ENCODE data around the gene CORT.
"Not testable (repeated sequence)": the region's sequence is repeated elsewhere in the genome, so short reads cannot be mapped to it uniquely, and the experiment has no call there.

Gene CORT

DNA sequence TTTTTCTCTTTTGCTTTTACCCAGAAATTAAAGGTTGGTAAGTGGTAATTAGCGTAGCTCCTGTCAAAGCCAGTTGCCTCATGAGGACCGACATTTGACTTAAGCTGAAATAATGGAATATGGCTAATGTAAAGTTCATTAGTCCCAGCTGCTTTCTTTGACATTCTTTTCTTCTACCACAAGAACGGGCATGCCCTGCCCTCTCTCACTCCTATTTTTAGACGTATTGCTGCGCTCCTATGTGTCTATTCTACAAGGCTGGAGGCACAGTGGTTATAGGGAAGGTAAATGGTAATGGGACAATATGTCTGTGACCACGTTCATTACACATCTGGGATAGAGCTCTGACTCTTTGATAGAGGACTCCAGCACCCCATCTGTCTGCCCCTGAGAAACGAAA lies 6.8 kb downstream of the CORT start:
- ChIA-PET CTCF (interaction anchor here (0.6 to 1.3 kb wide), 4 partner anchors 26 to 247 kb away, joined by 3 to 5 read pairs (median 3); partner anchors contain the start of genes CENPS and KIF1B), POLR2A (interaction anchor here (0.5 kb wide), 1 partner anchor 799 kb away, joined by 10 read pairs; no protein-coding TSS in a partner anchor)
- DNase-seq (ENCODE audit: extremely low spot score), result no peak
- no peak for TF ChIP-seq CTCF (IDR thresholded peaks at IDR 0.05; ENCODE audit: control extremely low read depth, extremely low read depth, low read depth, missing control alignments)

GRCh38 chr1:10457462-10457861 lies 7.6 kb downstream of the CORT start:
- CTCF ChIA-PET, result interaction anchor here (1.2 to 1.6 kb wide), 2 partner anchors 26 to 37 kb away, joined by 3 to 6 read pairs; no protein-coding TSS in a partner anchor
- POLR2A ChIA-PET, result not testable (repeated sequence)

GRCh38 chr1:10457875-10458274 lies 8.0 kb downstream of the CORT start:
- no peak for DNase-seq (ENCODE audit: extremely low spot score)
- POLR2A ChIA-PET, result no interaction called here
- CTCF ChIA-PET, result interaction anchor here (1.2 to 1.6 kb wide), 2 partner anchors 27 to 37 kb away, joined by 3 to 6 read pairs; no protein-coding TSS in a partner anchor
- no peak for TF ChIP-seq CTCF (IDR thresholded peaks at IDR 0.05; ENCODE audit: control extremely low read depth, extremely low read depth, low read depth, missing control alignments)

More at GRCh38 chr1:10457462-10457861, 7.6 kb downstream of the CORT start:
- not testable (repeated sequence) for DNase-seq (ENCODE audit: extremely low spot score)

DNA sequence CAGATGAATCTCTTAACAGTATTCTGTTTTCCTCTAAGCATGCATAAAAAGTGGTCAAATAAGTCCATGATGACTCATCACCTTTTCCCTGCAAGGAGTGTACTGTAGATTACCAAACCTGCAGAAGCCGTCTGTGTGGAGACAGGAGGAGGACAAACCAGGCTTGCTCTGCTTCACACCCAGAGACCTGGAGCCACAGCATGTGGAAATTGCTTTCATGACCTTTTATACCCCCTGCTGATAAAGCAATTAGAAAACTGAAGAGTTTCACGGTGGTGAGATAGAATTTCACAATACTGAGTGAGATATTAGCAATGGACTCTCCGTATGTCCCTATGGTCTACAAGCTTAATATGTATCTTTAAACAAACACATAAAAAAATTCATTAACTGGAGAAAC lies 9.4 kb downstream of the CORT start:
- no peak for TF ChIP-seq CTCF (IDR thresholded peaks at IDR 0.05; ENCODE audit: control extremely low read depth, extremely low read depth, low read depth, missing control alignments)
- POLR2A ChIA-PET, result no interaction called here
- CTCF ChIA-PET, result interaction anchor here (1.5 kb wide), 1 partner anchor 29 kb away, joined by 3 read pairs; the partner anchor contains the start of gene CENPS
- DNase-seq (ENCODE audit: extremely low spot score), result no peak

GRCh38 chr1:10467078-10467477 lies 17.2 kb downstream of the CORT start:
- DNase-seq (ENCODE audit: extremely low spot score), result no peak
- CTCF ChIA-PET, result interaction anchor here (0.7 kb wide), 1 partner anchor 27 kb away, joined by 3 read pairs; no protein-coding TSS in a partner anchor
- POLR2A ChIA-PET, result no interaction called here
- TF ChIP-seq CTCF (IDR thresholded peaks at IDR 0.05; ENCODE audit: control extremely low read depth, extremely low read depth, low read depth, missing control alignments), result no peak

DNA sequence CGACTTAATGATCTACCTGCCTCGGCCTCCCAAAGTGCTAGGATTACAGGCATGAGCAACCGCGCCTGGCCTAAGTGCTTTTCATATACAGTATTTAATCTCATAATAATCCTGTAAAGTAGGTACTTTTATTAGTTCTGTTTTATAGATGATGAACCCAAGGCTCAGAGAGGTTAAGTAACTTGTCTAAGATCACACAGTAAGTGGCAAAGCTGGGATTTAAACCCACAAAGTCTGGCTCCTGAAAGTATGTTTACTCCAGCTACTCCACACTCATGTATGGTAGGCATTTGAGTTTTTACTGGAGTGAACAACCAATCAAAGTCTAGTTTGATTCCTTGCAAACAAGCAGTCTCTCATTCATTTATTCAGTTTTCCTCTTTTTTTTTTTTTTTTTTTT lies 20.2 kb downstream of the CORT start:
- DNase-seq (ENCODE audit: extremely low spot score), result no peak
- POLR2A ChIA-PET, result no interaction called here
- CTCF ChIA-PET, result no interaction called here
- TF ChIP-seq CTCF (IDR thresholded peaks at IDR 0.05; ENCODE audit: control extremely low read depth, extremely low read depth, low read depth, missing control alignments), result no peak

DNA sequence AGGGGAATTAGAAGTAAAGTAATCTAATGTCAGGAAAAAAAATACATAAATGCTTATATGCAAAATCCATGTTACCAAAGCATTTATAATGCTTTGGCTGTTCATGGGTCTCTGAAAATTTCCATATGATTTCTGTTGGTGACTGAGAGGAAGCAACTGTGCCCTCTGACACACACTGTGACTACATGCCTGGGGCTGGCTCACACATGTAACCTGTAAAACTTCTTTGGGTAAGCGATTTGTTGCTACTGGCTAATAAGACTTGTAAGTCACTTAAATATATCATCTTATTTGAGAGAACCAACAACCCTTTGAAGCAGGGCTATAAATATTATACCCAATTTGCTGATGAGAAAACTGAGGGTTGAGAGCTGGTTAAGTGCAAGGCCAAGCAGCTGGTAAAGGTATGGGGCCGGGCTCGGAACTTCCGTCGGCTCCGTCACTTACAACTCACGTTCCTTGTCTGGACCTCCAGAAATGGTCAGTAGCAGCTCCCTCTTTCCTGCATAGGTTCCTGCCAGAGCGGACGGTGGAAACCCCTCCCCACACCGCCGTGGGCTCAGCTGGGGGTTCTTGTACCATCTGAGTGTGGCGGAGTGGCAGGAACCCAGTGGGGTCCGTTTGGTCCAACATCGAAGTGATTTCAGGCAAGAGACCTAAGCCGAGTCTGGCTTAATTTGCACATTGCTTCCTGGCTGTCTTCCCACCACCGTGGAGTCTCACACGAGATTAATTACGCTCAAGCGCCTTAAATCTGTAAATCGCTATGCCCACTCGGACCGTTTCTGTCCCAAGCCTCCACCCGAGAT lies 21.8 kb downstream of the CORT start:
- POLR2A ChIA-PET, result interaction anchor here (0.7 kb wide), 1 partner anchor 9 kb away, joined by 7 read pairs; no protein-coding TSS in a partner anchor
- CTCF ChIA-PET, result interaction anchor here (1.2 kb wide), 1 partner anchor 22 kb away, joined by 4 read pairs; no protein-coding TSS in a partner anchor
- DNase-seq (ENCODE audit: extremely low spot score), result no peak
- no peak for TF ChIP-seq CTCF (IDR thresholded peaks at IDR 0.05; ENCODE audit: control extremely low read depth, extremely low read depth, low read depth, missing control alignments)
